Liver (tissue), 9 donors: ENCODE measurements around the gene SLC25A17. TPM values are rescaled to one million over a fixed set of nuclear protein-coding genes. Genes with fewer than 3 reads are reported as not detected.

Source experiments
- DNase-seq: peaks from one replicate; pipeline ENCODE4 v3.0.0-alpha.2; 2017; ENCODE audit warnings: low spot score
- H3K27ac ChIP-seq, 2 donors: one replicate each; pipeline ENCODE4 v1.7.0; 2013; ENCODE audit warnings: inconsistent platforms in 2 of 2, low read length in 2 of 2, control low read depth in 1 of 2, low read depth in 1 of 2, mild to moderate bottlenecking in 1 of 2
- H3K27me3 ChIP-seq, 4 donors: one replicate each; pipeline versions ENCODE4 v1.6.1 to v1.7.0; 2013; ENCODE audit warnings: low read length in 3 of 4, inconsistent platforms in 1 of 4, mild to moderate bottlenecking in 1 of 4, moderate library complexity in 1 of 4; ENCODE audit not compliant: control insufficient read depth in 4 of 4, insufficient read depth in 4 of 4
- H3K36me3 ChIP-seq, 4 donors: one replicate each; pipeline versions ENCODE4 v1.6.1 to v1.7.0; 2013; ENCODE audit warnings: low read length in 3 of 4, mild to moderate bottlenecking in 3 of 4, low read depth in 1 of 4, moderate library complexity in 1 of 4; ENCODE audit not compliant: control insufficient read depth in 4 of 4, insufficient read depth in 3 of 4
- H3K4me1 ChIP-seq, 4 donors: one replicate each; pipeline versions ENCODE4 v1.6.1 to v1.7.0; 2013; ENCODE audit warnings: low read length in 3 of 4, mild to moderate bottlenecking in 3 of 4, moderate library complexity in 1 of 4; ENCODE audit not compliant: control insufficient read depth in 4 of 4, insufficient read depth in 4 of 4
- H3K4me3 ChIP-seq, 3 donors: one replicate each; pipeline versions ENCODE4 v1.6.1 to v1.7.0; 2013; ENCODE audit warnings: low read length in 3 of 3, control low read depth in 1 of 3, low read depth in 1 of 3, mild to moderate bottlenecking in 1 of 3
- H3K9ac ChIP-seq, 2 donors: one replicate each; pipeline ENCODE4 v1.7.0; 2013; ENCODE audit warnings: low read length in 2 of 2, mild to moderate bottlenecking in 2 of 2, moderate library complexity in 2 of 2, control low read depth in 1 of 2, low read depth in 1 of 2
- H3K9me3 ChIP-seq, 4 donors: one replicate each; pipeline versions ENCODE4 v1.6.1 to v1.7.0; 2013; ENCODE audit warnings: low read length in 3 of 4; ENCODE audit not compliant: control insufficient read depth in 4 of 4
- CTCF ChIP-seq: fragments of 150-350 bp; IDR thresholded peaks from 2 replicates; pipeline ENCODE4 v1.5.1; 2017; ENCODE audit warnings: improper control_type of control experiment, low read depth, low read length; ENCODE audit not compliant: missing input control
- EGR1 ChIP-seq, 2 donors: IDR thresholded peaks; 2 replicates each; pipeline ENCODE4 v1.6.1; 2016 to 2018; ENCODE audit warnings: antibody characterized with exemption in 2 of 2, low read depth in 2 of 2
- FOXA1 ChIP-seq: IDR thresholded peaks from 2 replicates; pipeline ENCODE4 v1.6.1; 2016; ENCODE audit warnings: antibody characterized with exemption
- FOXA2 ChIP-seq: IDR thresholded peaks from 2 replicates; pipeline ENCODE4 v1.6.1; 2016; ENCODE audit warnings: antibody characterized with exemption
- GABPA ChIP-seq, 2 donors: IDR thresholded peaks in 1 of 2; conservative IDR thresholded peaks in 1 of 2; 2 replicates each; pipeline ENCODE4 v1.6.1; 2016; ENCODE audit warnings: antibody characterized with exemption in 2 of 2, mild to moderate bottlenecking in 1 of 2, moderate library complexity in 1 of 2
- HNF4A ChIP-seq, 2 donors: conservative IDR thresholded peaks; 2 replicates each; pipeline ENCODE4 v1.6.1; 2016; ENCODE audit warnings: antibody characterized with exemption in 2 of 2, mild to moderate bottlenecking in 2 of 2
- HNF4G ChIP-seq: IDR thresholded peaks from 2 replicates; pipeline ENCODE4 v1.6.1; 2016; ENCODE audit warnings: antibody characterized with exemption
- MAX ChIP-seq: IDR thresholded peaks from 2 replicates; pipeline ENCODE4 v1.6.1; 2016; ENCODE audit warnings: antibody characterized with exemption
- NR2F2 ChIP-seq: IDR thresholded peaks from 2 replicates; pipeline ENCODE4 v1.6.1; 2016; ENCODE audit warnings: antibody characterized with exemption
- RAD21 ChIP-seq, 2 donors: IDR thresholded peaks; 2 replicates each; pipeline ENCODE4 v1.6.1; 2016; ENCODE audit warnings: antibody characterized with exemption in 2 of 2, mild to moderate bottlenecking in 2 of 2
- REST ChIP-seq: IDR thresholded peaks from 2 replicates; pipeline ENCODE4 v1.6.1; 2016; ENCODE audit warnings: antibody characterized with exemption, mild to moderate bottlenecking
- RXRA ChIP-seq, 2 donors: IDR thresholded peaks; 2 replicates each; pipeline ENCODE4 v1.6.1; 2017 to 2018; ENCODE audit warnings: antibody characterized with exemption in 2 of 2, mild to moderate bottlenecking in 1 of 2
- SP1 ChIP-seq: IDR thresholded peaks from 2 replicates; pipeline ENCODE4 v1.6.1; 2018; ENCODE audit warnings: antibody characterized with exemption, mild to moderate bottlenecking
- TAF1 ChIP-seq: conservative IDR thresholded peaks from 2 replicates; pipeline ENCODE4 v1.6.1; 2016; ENCODE audit warnings: antibody characterized with exemption, mild to moderate bottlenecking
- YY1 ChIP-seq: IDR thresholded peaks from 2 replicates; pipeline ENCODE4 v1.6.1; 2016; ENCODE audit warnings: antibody characterized with exemption, mild to moderate bottlenecking
- ZBTB33 ChIP-seq: IDR thresholded peaks from 2 replicates; pipeline ENCODE4 v1.6.1; 2016; ENCODE audit warnings: antibody characterized with exemption
- WGBS: extraction: QIAGEN DNeasy Blood & Tissue Kit; methylation state at CpG from one replicate; pipeline ENCODE4 v1.1.7; 2013; 5-methylcytosine and 5-hydroxymethylcytosine counted together
- polyA plus RNA-seq, 2 donors: library from polyadenylated mRNA; stranded (reverse) in 1 of 2; unstranded in 1 of 2; fragments of 200-250 nt in 1 of 2; fragments of >200 nt in 1 of 2; fragmentation: Nextera tagmentation in 1 of 2; extraction: Ambion mirVana in 1 of 2; gene quantifications; one replicate each; pipeline versions ENCODE4 v1.2.1 to v1.2.3, GENCODE V29; 2013 to 2015
- total RNA-seq, 2 donors: library from RNA; depleted of rRNA; stranded (reverse); fragments of >200 nt; gene quantifications; one replicate each; pipeline ENCODE4 v1.2.3, GENCODE V29; 2014
- TF ChIP-seq, protein P1 (sequence below): IDR thresholded peaks from 2 replicates; pipeline ENCODE4 v1.6.1; 2016; ENCODE audit warnings: antibody characterized with exemption
- donor health status: healthy.
- donor health status: healthy.
- donor health status: healthy.
- donor health status: healthy.
- donor health status: healthy.

SLC25A17 gene
- total and polyA plus RNA-seq, 4 donors: 7.3 to 17.5 (median 11.2) TPM

- DNase-seq: no peak
- H3K4me3 ChIP-seq: no peak overlapping the region
- TF ChIP-seq, protein P1, sequence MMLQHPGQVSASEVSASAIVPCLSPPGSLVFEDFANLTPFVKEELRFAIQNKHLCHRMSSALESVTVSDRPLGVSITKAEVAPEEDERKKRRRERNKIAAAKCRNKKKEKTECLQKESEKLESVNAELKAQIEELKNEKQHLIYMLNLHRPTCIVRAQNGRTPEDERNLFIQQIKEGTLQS: no peak
- TF ChIP-seq NR2F2 (no peak), TAF1 (no peak), YY1 (no peak), HNF4G (no peak), SP1 (no peak)
- no peaks in the 10 kb centered on the region for H3K9me3 ChIP-seq
- H3K4me1 ChIP-seq: no peaks in the 10 kb centered on the region
- H3K9ac ChIP-seq: no peak overlapping the region
- WGBS: 84% methylated on average over 3 of the region's 3 CpGs
- H3K36me3 ChIP-seq: no peaks in the 10 kb centered on the region
- no peak overlapping the region for H3K27ac ChIP-seq
- no peaks in the 10 kb centered on the region for H3K27me3 ChIP-seq
Measured at GRCh38 chr22:40758390-40758789, 60.8 kb downstream of the SLC25A17 start.

GRCh38 chr22:40757071-40757470 is 62.1 kb downstream of the SLC25A17 start:
- 96% methylated on average over 3 of the region's 3 CpGs for WGBS
- DNase-seq: no peak

More at GRCh38 chr22:40757071-40757470, 62.1 kb downstream of the SLC25A17 start:
- Histone ChIP-seq H3K4me1 (no peaks in the 10 kb centered on the region), H3K27ac (no peak overlapping the region), H3K27me3 (no peaks in the 10 kb centered on the region), H3K9me3 (peaks cover 0 to 2% (median 0%) of the 10 kb centered on the region in 4 donors), H3K4me3 (no peak overlapping the region), H3K9ac (no peak overlapping the region), H3K36me3 (no peaks in the 10 kb centered on the region)
- TF ChIP-seq REST (no peak), HNF4A (conservative IDR thresholded peaks at IDR 0.05) (no peak), NR2F2 (no peak), MAX (no peak), SP1 (no peak), CTCF (no peak), RXRA (IDR thresholded peaks at IDR 0.05) (no peak), HNF4G (no peak), TAF1 (no peak), EGR1 (IDR thresholded peaks at IDR 0.05; ENCODE audit: low read depth in 2 of 2) (no peak), FOXA1 (no peak), FOXA2 (no peak), ZBTB33 (no peak), RAD21 (IDR thresholded peaks at IDR 0.05) (no peak), GABPA (IDR thresholded peaks at IDR 0.05 in 1 of 2, conservative IDR thresholded peaks at IDR 0.05 in 1 of 2) (no peak), YY1 (no peak)
- TF ChIP-seq, protein P1: no peak
